ENCODE results near the gene ITGB4.

Gene ITGB4

GRCh38 chr17:75803883-75804282 lies 82.6 kb downstream of the ITGB4 start:
- no peak for DNase-seq

- no peak for DNase-seq
Observed at GRCh38 chr17:75806822-75807500, 85.7 kb downstream of the ITGB4 start.
